Right lung (tissue), 5 donors: ENCODE data around the gene CAPN11. TPM values are rescaled to one million over a fixed set of nuclear protein-coding genes. Genes with fewer than 3 reads are reported as not detected.

Source experiments
- DNase-seq, 2 donors: peaks; one replicate each; pipeline ENCODE4 v3.0.0-alpha.2; 2013
- polyA plus RNA-seq, 5 donors: library from polyadenylated mRNA; unstranded; fragments of 120-200 nt; gene quantifications; one replicate each; pipeline versions ENCODE4 v1.2.1 to v1.2.3, GENCODE V29; 2013; ENCODE audit warnings: inconsistent platforms in 1 of 5, low replicate concordance in 1 of 5; ENCODE audit not compliant: insufficient read length in 5 of 5, insufficient read depth in 1 of 5

The CAPN11 gene
- polyA plus RNA-seq, 5 donors = 0.06 to 0.26 (median 0.12) TPM

GRCh38 chr6:44154067-44154466 lies 4.6 kb upstream of the CAPN11 start:
- no peak for DNase-seq

- DNase-seq = no peak
Measured at GRCh38 chr6:44156494-44157151, 2.0 kb upstream of the CAPN11 start.

DNA sequence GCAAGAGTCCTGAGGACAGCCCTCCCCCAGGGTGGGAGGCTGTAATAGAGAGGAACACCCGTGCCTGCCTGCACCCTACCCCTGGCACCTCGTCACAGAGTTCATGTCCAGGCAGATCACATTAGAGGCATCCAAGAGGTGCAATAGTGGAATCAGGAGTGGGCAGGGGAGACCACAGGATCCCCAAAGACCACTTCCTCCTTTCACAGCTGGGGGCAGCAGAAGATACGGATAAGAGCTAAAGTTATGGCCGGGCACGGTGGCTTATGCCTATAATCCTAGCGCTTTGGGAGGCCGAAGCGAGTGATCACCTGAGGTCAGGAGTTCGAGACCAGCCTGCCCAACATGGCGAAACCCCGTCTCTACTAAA lies 1.5 kb upstream of the CAPN11 start:
- DNase-seq = no peak

GRCh38 chr6:44161997-44162338 lies 3.3 kb downstream of the CAPN11 start:
- no peak for DNase-seq

- DNase-seq = no peak
Measured at GRCh38 chr6:44162876-44163625, 4.4 kb downstream of the CAPN11 start.

DNA sequence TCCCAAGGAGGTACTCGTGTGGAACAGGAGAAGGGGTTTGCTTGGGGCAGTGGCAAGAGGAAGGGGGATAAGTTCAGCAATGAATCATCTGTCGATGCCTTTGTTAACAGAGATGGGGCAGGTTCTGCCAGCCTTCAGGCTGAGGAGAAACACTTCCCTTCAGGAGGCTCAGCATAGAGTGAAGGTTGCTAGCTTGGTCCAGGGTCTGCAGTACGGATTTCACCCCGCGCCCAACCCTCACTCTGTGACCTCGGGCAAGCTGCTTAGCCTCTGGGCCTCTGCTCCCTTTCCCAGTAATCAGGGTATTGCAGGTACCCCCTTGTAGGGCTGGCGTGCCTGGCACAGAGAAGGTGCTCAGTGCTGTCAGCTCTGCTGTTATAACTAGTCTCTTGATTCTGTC lies 7.5 kb downstream of the CAPN11 start:
- DNase-seq = no peak

GRCh38 chr6:44166591-44167184 lies 8.1 kb downstream of the CAPN11 start:
- no peak for DNase-seq

- DNase-seq = no peak
Measured at GRCh38 chr6:44167567-44167966, 8.9 kb downstream of the CAPN11 start.

DNA sequence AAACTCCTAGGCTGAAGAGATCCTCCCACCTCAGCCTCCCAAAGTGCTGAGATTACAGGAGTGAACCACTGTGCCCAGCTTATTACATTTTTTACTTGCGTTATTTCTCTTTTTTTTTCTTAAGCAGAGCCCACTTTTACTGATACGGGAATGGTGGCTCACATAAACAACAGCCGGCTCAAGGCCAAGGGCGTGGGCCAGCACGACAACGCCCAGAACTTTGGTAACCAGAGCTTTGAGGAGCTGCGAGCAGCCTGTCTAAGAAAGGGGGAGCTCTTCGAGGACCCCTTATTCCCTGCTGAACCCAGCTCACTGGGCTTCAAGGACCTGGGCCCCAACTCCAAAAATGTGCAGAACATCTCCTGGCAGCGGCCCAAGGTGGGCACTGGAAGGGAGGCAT lies 10.5 kb downstream of the CAPN11 start:
- DNase-seq = no peak

DNA sequence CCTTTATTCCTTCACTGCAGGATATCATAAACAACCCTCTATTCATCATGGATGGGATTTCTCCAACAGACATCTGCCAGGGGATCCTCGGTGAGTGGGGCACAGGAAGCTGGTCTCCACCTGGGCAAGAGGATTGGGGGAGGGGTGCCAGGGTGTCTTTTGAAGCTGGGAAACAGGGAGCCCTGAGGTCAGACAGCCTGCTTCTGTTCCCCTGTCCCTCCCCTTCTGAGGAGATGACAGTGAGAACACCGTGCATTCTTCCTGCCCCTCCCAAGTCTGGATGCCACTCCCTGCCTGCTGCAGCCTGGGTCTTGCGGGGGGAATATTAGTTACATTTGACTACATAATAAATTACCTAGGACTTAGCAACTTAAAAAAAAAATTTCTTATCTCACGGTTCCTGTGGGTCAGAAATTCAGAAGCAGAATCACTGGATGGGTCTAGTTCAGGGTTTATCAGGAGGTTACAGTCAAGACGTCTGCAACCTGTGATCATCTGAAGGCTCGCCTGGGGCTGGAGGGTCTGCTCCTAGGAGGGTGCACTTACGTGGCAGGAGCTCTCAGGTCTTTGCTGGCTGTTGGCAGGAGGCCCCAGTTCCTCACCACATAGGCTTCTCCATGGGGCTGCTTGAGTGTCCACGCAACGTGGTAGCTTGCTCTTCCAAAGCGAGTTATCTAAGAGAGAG lies 11.4 kb downstream of the CAPN11 start:
- no peak for DNase-seq

GRCh38 chr6:44171899-44172546 lies 13.4 kb downstream of the CAPN11 start:
- no peak for DNase-seq

DNA sequence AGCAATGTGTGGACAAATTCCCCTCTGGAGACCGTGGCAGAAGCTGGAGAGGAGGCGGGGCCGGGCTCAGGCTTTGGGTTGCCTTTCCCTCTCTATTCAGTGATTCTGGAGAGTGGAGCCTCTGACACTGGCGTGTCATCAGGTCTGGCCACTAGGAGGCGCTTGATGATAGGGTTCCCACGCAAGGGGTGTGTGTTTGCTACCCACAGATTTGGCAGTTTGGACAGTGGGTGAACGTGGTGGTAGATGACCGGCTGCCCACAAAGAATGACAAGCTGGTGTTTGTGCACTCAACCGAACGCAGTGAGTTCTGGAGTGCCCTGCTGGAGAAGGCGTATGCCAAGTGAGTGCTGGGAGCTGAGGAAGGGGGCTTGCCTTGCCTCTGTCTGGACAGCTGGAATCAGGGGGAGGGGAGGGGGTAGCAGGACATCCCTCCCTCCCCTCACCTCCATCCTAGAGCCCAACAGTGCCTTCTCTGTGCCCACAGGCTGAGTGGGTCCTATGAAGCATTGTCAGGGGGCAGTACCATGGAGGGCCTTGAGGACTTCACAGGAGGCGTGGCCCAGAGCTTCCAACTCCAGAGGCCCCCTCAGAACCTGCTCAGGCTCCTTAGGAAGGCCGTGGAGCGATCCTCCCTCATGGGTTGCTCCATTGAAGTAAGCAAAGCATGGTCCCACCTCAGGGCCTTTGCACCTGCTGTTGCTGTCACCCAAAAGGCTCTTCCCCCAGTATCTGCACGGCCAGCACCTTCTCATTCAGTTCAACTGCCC lies 14.3 kb downstream of the CAPN11 start:
- DNase-seq = peak; percentile 68 to 73

DNA sequence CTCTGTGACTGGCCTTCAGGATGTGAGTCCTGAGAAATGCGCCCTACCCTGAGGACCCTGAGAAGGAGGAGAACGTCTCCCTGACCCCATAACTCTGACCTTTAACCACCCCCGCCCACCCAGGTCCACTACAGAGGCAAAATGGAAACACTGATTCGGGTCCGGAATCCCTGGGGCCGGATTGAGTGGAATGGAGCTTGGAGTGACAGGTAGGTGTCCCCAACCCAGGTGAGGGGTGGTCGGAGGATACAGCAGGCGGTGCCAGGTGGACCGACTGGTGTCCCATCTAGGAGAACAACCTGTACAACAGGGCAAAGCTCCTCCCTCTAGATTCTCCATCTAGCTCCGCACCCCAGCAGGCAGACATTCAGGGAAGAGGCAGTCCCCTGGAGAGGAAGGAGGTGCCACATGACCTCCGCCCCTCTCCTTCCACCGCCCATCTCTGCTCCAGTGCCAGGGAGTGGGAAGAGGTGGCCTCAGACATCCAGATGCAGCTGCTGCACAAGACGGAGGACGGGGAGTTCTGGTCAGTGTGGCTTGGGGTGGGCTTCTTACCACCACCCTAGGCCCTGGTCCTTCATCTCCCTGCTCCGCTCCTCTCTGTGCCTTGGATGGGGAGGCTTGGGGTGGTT lies 17.6 kb downstream of the CAPN11 start:
- DNase-seq = no peak

DNA sequence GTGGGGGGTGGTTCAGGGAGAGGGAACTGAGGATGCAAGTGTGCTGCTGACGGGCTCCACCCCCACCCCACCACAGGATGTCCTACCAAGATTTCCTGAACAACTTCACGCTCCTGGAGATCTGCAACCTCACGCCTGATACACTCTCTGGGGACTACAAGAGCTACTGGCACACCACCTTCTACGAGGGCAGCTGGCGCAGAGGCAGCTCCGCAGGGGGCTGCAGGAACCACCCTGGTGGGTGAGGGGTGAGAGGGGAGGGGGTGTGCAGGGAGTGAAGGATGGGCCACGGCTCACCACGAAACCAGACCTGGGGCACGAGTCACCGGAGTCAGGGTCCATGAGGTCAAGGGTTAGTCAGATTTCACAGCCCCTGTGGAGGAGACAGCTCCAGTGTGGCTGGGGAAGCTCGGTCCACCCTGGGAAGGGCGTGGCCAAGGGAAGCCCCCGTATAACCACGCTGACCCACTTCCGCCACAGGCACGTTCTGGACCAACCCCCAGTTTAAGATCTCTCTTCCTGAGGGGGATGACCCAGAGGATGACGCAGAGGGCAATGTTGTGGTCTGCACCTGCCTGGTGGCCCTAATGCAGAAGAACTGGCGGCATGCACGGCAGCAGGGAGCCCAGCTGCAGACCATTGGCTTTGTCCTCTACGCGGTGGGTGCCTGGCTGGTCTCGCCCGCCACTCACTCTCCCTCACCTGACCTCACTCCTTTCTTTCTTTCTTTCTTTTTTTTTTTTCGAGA lies 18.3 kb downstream of the CAPN11 start:
- no peak for DNase-seq

GRCh38 chr6:44177691-44178423 lies 19.2 kb downstream of the CAPN11 start:
- no peak for DNase-seq

DNA sequence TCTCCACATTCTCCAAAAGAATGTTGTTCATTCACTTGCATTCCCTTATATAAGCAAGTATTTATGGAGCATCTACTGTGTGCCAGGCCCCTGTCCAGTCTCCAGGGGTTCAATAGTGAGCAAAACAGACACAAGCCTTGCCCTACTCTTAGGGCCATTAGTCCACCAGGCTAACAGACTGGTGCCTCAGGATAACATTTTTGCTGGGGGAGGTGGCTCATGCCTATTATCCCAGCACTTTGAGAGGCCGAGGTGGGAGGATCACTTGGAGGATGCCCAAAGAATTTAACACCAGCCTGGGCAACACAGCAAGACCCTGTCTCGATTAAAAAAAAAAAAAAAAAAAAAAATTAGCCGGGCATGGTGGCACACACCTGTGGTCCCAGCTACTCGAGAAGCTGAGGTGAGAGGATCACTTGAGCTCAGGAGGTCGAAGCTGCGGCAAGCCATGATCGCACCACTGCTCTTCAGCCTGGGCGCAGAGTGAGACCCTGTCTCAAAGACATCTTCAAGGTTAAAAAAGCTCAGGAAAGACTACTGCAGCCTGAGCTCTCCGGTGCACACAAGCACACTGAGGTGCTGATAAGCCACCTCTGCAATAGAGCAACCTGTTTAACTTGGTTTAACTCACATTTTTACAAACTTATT lies 19.9 kb downstream of the CAPN11 start:
- DNase-seq = no peak

DNA sequence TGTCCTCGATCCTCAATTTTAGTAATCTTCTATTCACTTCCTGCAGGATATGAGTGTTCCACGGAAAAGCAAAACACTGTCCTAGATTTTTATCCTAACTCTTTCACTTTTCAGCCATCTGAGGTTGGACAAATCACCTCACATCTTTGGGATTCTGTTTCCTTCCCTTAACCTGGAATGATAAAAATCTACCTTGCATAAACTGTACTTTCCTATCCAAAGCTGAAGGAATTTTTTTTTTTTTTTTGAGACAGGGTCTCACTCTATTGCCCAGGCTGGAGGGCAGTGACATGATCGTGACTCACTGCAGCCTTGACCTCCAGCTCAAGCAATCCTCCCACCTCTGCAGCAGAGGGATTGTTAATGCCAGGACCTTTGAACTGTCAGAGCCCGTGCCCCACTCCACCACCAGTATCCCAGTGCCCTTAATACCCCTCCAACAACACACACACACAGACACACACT lies 20.5 kb downstream of the CAPN11 start:
- DNase-seq = no peak

- no peak for DNase-seq
Measured at GRCh38 chr6:44179648-44180047, 21.0 kb downstream of the CAPN11 start.

- no peak for DNase-seq
Measured at GRCh38 chr6:44180406-44180805, 21.8 kb downstream of the CAPN11 start.
